ENCODE data around the gene SLC25A26.
"Not testable (repeated sequence)": the region's sequence is repeated elsewhere in the genome, so short reads cannot be mapped to it uniquely, and the experiment has no call there.

Gene SLC25A26

GRCh38 chr3:66411474-66411873 lies 190.7 kb downstream of the SLC25A26 start:
- no peak for DNase-seq (ENCODE audit: low read depth)

GRCh38 chr3:66411961-66412887 lies 191.4 kb downstream of the SLC25A26 start:
- no peak for DNase-seq (ENCODE audit: low read depth)

- DNase-seq (ENCODE audit: low read depth): peak; percentile 44
Measured at GRCh38 chr3:66413151-66413751, 192.4 kb downstream of the SLC25A26 start.

- DNase-seq (ENCODE audit: low read depth): no peak
Measured at GRCh38 chr3:66414846-66415245, 194.0 kb downstream of the SLC25A26 start.

GRCh38 chr3:66415867-66416428 lies 195.1 kb downstream of the SLC25A26 start:
- DNase-seq (ENCODE audit: low read depth): no peak

- DNase-seq (ENCODE audit: low read depth): peak; percentile 80
Measured at GRCh38 chr3:66416556-66417304, 195.9 kb downstream of the SLC25A26 start.

- DNase-seq (ENCODE audit: low read depth): no peak
Measured at GRCh38 chr3:66418475-66418931, 197.7 kb downstream of the SLC25A26 start.

GRCh38 chr3:66419036-66419435 lies 198.2 kb downstream of the SLC25A26 start:
- DNase-seq (ENCODE audit: low read depth): no peak

GRCh38 chr3:66421144-66421543 lies 200.3 kb downstream of the SLC25A26 start:
- not testable (repeated sequence) for DNase-seq (ENCODE audit: low read depth)

GRCh38 chr3:66421893-66422292 lies 201.1 kb downstream of the SLC25A26 start:
- DNase-seq (ENCODE audit: low read depth): not testable (repeated sequence)

GRCh38 chr3:66423791-66424190 lies 203.0 kb downstream of the SLC25A26 start:
- peak; percentile 86 for DNase-seq (ENCODE audit: low read depth)

GRCh38 chr3:66425032-66425431 lies 204.2 kb downstream of the SLC25A26 start:
- no peak for DNase-seq (ENCODE audit: low read depth)

GRCh38 chr3:66425576-66426114 lies 204.8 kb downstream of the SLC25A26 start:
- no peak for DNase-seq (ENCODE audit: low read depth)

GRCh38 chr3:66426135-66426534 lies 205.3 kb downstream of the SLC25A26 start:
- no peak for DNase-seq (ENCODE audit: low read depth)

GRCh38 chr3:66427352-66427751 lies 206.6 kb downstream of the SLC25A26 start:
- no peak for DNase-seq (ENCODE audit: low read depth)

GRCh38 chr3:66427951-66428474 lies 207.2 kb downstream of the SLC25A26 start:
- no peak for DNase-seq (ENCODE audit: low read depth)
